Esophagus squamous epithelium (tissue), 5 donors: ENCODE results near the gene SREBF1. TPM values are rescaled to one million over a fixed set of nuclear protein-coding genes. Genes with fewer than 3 reads are reported as not detected.
A peak's percentile ranks its signal among the peaks of the same experiment; 100 is the strongest.

Experiments used
- DNase-seq: peaks from one replicate; lab custom pipeline; 2025; lab: John Stamatoyannopoulos, UW
- H3K27ac ChIP-seq, 4 donors: fragments of 200-600 bp; sonication (generic); one replicate each; pipeline ENCODE4 v1.5.1; 2016 to 2019; ENCODE audit warnings: mild to moderate bottlenecking in 1 of 4
- H3K27me3 ChIP-seq, 4 donors: fragments of 200-600 bp; sonication (generic); 1 replicate in 3 of 4; 2 replicates in 1 of 4; pipeline versions ENCODE4 v1.5.1 to v1.6.0; 2017 to 2021; ENCODE audit warnings: antibody characterized with exemption in 1 of 4
- H3K36me3 ChIP-seq, 3 donors: fragments of 200-600 bp; sonication (generic); one replicate each; pipeline ENCODE4 v1.5.1; 2016 to 2019
- H3K4me1 ChIP-seq, 3 donors: fragments of 200-600 bp; sonication (generic); one replicate each; pipeline ENCODE4 v1.5.1; 2017 to 2019
- H3K4me3 ChIP-seq, 4 donors: fragments of 200-600 bp; sonication (generic); 1 replicate in 3 of 4; 2 replicates in 1 of 4; pipeline ENCODE4 v1.5.1; 2016 to 2019; ENCODE audit warnings: mild to moderate bottlenecking in 2 of 4, moderate library complexity in 1 of 4
- H3K9me3 ChIP-seq, 3 donors: fragments of 200-600 bp; sonication (generic); one replicate each; pipeline ENCODE4 v1.5.1; 2016 to 2019
- CTCF ChIP-seq, 6 experiments: fragments of 450-650 bp in 4 of 6; fragments of 200-600 bp in 2 of 6; sonication (generic) in 2 of 6; IDR thresholded peaks; one replicate each; pipeline ENCODE4 v1.5.1; 2016 to 2019; ENCODE audit warnings: antibody characterized with exemption in 6 of 6, mild to moderate bottlenecking in 4 of 6, moderate library complexity in 4 of 6
- POLR2A ChIP-seq, 4 donors: fragments of 450-650 bp; IDR thresholded peaks; one replicate each; pipeline ENCODE4 v1.6.1; 2017; ENCODE audit warnings: antibody characterized with exemption in 4 of 4, mild to moderate bottlenecking in 4 of 4, moderate library complexity in 3 of 4
- WGBS, 2 donors: methylation state at CpG; one replicate each; pipeline ENCODE4 v1.1.5; 2018; 5-methylcytosine and 5-hydroxymethylcytosine counted together
- intact Hi-C: fragments of 100-400 bp; cut with DNase I; formaldehyde crosslinking; loops from one replicate; pipeline ENCODE4 v1.15.0; 2022
- total RNA-seq, 4 donors: library from RNA; depleted of rRNA; stranded (reverse); fragments of >200 nt; gene quantifications; one replicate each; pipeline ENCODE4 v1.1.0, GENCODE V29; 2016
- donor health status: DM: yes; HTN: yes; CAD: no.

Gene SREBF1
- total RNA-seq, 4 donors from 2014 or later: 55.0 to 137 (median 108) TPM

GRCh38 chr17:17789828-17790636 is 46.8 kb downstream of the SREBF1 start:
- TF ChIP-seq CTCF (IDR thresholded peaks at IDR 0.05) (no peak), POLR2A (IDR thresholded peaks at IDR 0.05) (no peak)
- no peak for DNase-seq
- H3K9me3 ChIP-seq: no peaks in the 10 kb centered on the region
- H3K36me3 ChIP-seq: peaks cover 5 to 21% (median 9%) of the 10 kb centered on the region in 3 donors
- H3K4me1 ChIP-seq: peaks cover 16 to 58% (median 22%) of the 10 kb centered on the region in 3 donors
- 66 to 74% methylated on average over 9 to 10 of the region's 12 CpGs for WGBS, 2 donors
- intact Hi-C loops: no loop called here
- H3K4me3 ChIP-seq: no peak overlapping the region
- H3K27me3 ChIP-seq: no peaks in the 10 kb centered on the region
- peak overlapping the region in 2 of 4 donors; percentile 29 to 31 for H3K27ac ChIP-seq

DNA sequence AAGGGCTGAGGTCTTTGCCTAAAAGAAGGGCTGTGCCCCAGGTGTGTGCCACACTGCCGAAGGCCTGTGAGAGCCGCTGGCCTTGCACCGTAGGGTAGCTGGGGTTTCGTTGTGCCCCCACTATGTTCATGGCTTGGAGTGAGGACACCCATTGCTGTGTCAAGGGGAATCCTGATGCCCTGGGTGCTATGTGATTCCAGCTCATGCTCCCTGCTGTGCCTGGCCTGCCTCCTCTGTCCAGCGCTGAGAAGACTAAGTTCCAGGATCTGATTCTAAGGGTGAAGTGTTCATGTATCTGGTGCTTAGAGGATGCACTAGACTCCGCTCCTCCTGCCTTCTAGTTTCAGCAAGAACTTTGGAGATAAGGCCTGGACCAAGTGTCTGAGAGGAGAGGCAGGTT is 47.4 kb downstream of the SREBF1 start:
- DNase-seq: no peak
- Histone ChIP-seq H3K27me3 (no peaks in the 10 kb centered on the region), H3K27ac (peak overlapping the region in 1 of 4 donors; percentile 31), H3K4me3 (no peak overlapping the region), H3K9me3 (no peaks in the 10 kb centered on the region), H3K36me3 (peaks cover 0 to 15% (median 4%) of the 10 kb centered on the region in 3 donors), H3K4me1 (peaks cover 22 to 64% (median 28%) of the 10 kb centered on the region in 3 donors)
- intact Hi-C loops: no loop called here
- WGBS, 2 donors: 89 to 100% methylated on average over 1 of the region's 6 CpGs
- TF ChIP-seq CTCF (IDR thresholded peaks at IDR 0.05) (no peak), POLR2A (IDR thresholded peaks at IDR 0.05) (no peak)

GRCh38 chr17:17788967-17789366 is 47.8 kb downstream of the SREBF1 start:
- intact Hi-C loops: no loop called here
- H3K27ac ChIP-seq: no peak overlapping the region
- no peak for TF ChIP-seq POLR2A (IDR thresholded peaks at IDR 0.05)
- no peak for TF ChIP-seq CTCF (IDR thresholded peaks at IDR 0.05)
- H3K36me3 ChIP-seq: peaks cover 0 to 11% (median 0%) of the 10 kb centered on the region in 3 donors
- no peaks in the 10 kb centered on the region for H3K27me3 ChIP-seq
- no peak overlapping the region for H3K4me3 ChIP-seq
- DNase-seq: no peak
- H3K4me1 ChIP-seq: peaks cover 26 to 68% (median 32%) of the 10 kb centered on the region in 3 donors
- H3K9me3 ChIP-seq: no peaks in the 10 kb centered on the region
- WGBS, 2 donors: 80 to 86% methylated on average over 1 to 6 of the region's 8 CpGs

- Histone ChIP-seq H3K9me3 (no peaks in the 10 kb centered on the region), H3K4me3 (no peak overlapping the region), H3K36me3 (no peaks in the 10 kb centered on the region), H3K4me1 (peaks cover 23 to 68% (median 38%) of the 10 kb centered on the region in 3 donors), H3K27me3 (no peaks in the 10 kb centered on the region), H3K27ac (no peak overlapping the region)
- 70 to 83% methylated on average over 2 of the region's 7 CpGs for WGBS, 2 donors
- TF ChIP-seq POLR2A (IDR thresholded peaks at IDR 0.05) (no peak), CTCF (IDR thresholded peaks at IDR 0.05) (no peak)
- intact Hi-C loops: no loop called here
- no peak for DNase-seq
Observed at GRCh38 chr17:17787568-17787967, 49.2 kb downstream of the SREBF1 start.

- WGBS, 2 donors: 90% methylated on average over 2 of the region's 2 CpGs; no CpG with 5 or more reads in 1 of the 2 donors
- peaks cover 18 to 68% (median 38%) of the 10 kb centered on the region in 3 donors for H3K4me1 ChIP-seq
- H3K4me3 ChIP-seq: no peak overlapping the region
- no peaks in the 10 kb centered on the region for H3K9me3 ChIP-seq
- TF ChIP-seq CTCF (IDR thresholded peaks at IDR 0.05): no peak
- TF ChIP-seq POLR2A (IDR thresholded peaks at IDR 0.05): no peak
- no peak overlapping the region for H3K27ac ChIP-seq
- peaks cover 0 to 4% (median 0%) of the 10 kb centered on the region in 4 donors for H3K27me3 ChIP-seq
- intact Hi-C loops: no loop called here
- H3K36me3 ChIP-seq: no peaks in the 10 kb centered on the region
- DNase-seq: no peak
Observed at GRCh38 chr17:17786998-17787397, 49.8 kb downstream of the SREBF1 start.
